Measurements from ENCODE around the gene IL3. TPM values are rescaled to one million over a fixed set of nuclear protein-coding genes. Genes with fewer than 3 reads are reported as not detected.

The IL3 gene
- total RNA-seq = not detected

DNA sequence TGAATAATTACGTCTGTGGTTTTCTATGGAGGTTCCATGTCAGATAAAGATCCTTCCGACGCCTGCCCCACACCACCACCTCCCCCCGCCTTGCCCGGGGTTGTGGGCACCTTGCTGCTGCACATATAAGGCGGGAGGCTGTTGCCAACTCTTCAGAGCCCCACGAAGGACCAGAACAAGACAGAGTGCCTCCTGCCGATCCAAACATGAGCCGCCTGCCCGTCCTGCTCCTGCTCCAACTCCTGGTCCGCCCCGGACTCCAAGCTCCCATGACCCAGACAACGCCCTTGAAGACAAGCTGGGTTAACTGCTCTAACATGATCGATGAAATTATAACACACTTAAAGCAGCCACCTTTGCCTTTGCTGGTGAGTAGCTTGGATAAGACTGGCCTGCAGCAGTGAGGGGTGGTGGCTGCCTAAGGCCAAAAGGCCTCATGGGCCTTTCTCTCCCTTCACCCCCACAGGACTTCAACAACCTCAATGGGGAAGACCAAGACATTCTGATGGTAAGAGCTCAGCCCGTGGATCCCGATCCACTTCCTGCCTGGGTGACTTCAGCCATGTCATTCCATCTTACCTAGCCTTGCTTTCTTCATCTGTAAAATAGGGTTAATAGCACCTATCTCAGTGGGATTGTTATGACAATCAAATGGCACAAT lies at the start of gene IL3:
IL3 (plus strand) TSS at position 155 of the 661 bp plus-strand sequence; CDS start at position 207, 52 bp downstream.
- intact Hi-C loops (cut with DNase I) = no loop called here
- no peak for DNase-seq (ENCODE audit: low spot score)
- ATAC-seq = no peak

- intact Hi-C loops (cut with DNase I) = loop anchor here (2.0 kb wide), 1 partner anchor 430 kb away; no protein-coding TSS in a partner anchor
- peak; percentile 51 for DNase-seq (ENCODE audit: low spot score)
- no peak for ATAC-seq
These were observed 49.4 kb upstream of the IL3 start for GRCh38 chr5:132010989-132011621.

- DNase-seq (ENCODE audit: low spot score) = peak; percentile 31
- ATAC-seq = no peak
- intact Hi-C loops (cut with DNase I) = loop anchor here (2.0 kb wide), 1 partner anchor 431 kb away; no protein-coding TSS in a partner anchor
These were observed 48.7 kb upstream of the IL3 start, which contains the start of gene ACSL6 for GRCh38 chr5:132011622-132012343. Gene ACSL6 (minus strand): TSS chr5:132011658. CDS start chr5:132011553, 105 bp downstream.

- intact Hi-C loops (cut with DNase I) = no loop called here
These were observed 48.0 kb upstream of the IL3 start for GRCh38 chr5:132012371-132013005.

GRCh38 chr5:132013006-132013689 lies 47.3 kb upstream of the IL3 start:
- peak; percentile 10 for DNase-seq (ENCODE audit: low spot score)

More at GRCh38 chr5:132012371-132013005, 48.0 kb upstream of the IL3 start:
- DNase-seq (ENCODE audit: low spot score) (peak; percentile 68), ATAC-seq (no peak)

GRCh38 chr5:132013711-132014110 lies 46.7 kb upstream of the IL3 start:
- intact Hi-C loops (cut with DNase I) = no loop called here
- no peak for ATAC-seq
- peak; percentile 42 for DNase-seq (ENCODE audit: low spot score)

More at GRCh38 chr5:132013006-132013689, 47.3 kb upstream of the IL3 start:
- intact Hi-C loops (cut with DNase I) = no loop called here
- ATAC-seq = no peak

GRCh38 chr5:132016721-132017250 lies 43.7 kb upstream of the IL3 start:
- no peak for DNase-seq (ENCODE audit: low spot score)

GRCh38 chr5:132017316-132017715 lies 43.1 kb upstream of the IL3 start:
- intact Hi-C loops (cut with DNase I) = no loop called here
- DNase-seq (ENCODE audit: low spot score) = no peak
- ATAC-seq = no peak

More at GRCh38 chr5:132016721-132017250, 43.7 kb upstream of the IL3 start:
- intact Hi-C loops (cut with DNase I) = no loop called here
- ATAC-seq = no peak

DNA sequence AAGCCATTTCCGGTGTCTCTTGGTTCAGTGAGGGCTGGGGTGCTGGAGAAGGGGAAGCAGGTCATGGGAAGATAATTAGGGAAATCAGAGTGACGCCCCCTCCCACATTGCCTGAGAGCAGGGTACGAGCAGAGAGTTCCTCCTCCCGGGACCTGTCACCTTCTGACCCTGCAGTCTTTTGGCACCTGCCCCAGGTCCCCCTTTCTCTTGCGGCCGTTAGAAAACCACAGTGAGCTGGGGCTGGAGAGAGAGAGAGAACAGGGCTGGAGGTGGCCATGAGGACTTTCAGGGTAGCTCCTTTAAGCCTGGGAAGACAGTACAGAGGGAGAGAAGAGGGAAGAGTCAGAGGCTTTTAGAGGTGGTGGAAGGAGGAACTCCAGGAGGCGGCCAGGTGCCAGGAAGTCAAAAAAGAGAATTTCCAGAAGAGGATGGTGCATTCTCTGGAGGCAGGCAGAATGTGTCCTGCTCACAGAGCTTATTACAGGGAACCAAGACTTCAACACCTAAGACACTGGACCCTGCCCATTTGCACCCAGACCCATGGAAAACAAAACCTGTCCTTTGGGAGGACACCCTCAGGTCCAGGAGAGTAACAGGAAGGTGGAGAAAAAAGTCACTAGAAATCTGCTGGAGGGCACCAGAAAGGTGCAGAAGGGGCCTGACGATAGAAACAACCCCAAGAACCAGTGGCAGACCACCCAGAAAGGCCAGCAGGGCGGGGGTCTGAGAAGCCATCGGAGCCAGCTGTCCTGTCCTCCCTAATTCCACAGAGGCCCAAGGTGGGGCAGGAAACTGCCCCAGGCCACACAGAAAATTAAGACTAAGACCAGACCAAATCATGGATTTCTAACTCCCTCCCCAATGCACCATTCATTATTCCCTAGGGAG lies 42.5 kb upstream of the IL3 start:
- intact Hi-C loops (cut with DNase I) = no loop called here
- ATAC-seq (no peak), DNase-seq (ENCODE audit: low spot score) (peak; percentile 37)

DNA sequence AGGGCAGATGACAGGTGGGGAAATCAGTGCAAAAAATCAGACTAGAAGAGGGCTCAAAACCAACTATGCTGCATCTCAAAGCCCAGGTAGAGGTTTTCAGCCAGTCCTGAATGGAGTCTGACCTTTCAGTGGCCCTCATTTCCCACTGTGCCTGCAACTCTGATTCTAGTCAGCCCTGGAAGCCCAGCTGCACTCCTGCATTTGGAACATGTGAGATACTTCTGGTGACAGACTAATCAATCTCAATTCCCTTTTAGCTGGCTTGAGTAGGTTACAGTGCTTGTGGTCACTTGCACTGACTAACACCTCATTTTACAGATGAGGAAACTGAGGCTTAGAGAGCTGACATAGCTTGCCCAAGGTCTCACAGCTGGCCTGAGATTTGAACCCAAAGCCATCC lies 41.1 kb upstream of the IL3 start:
- intact Hi-C loops (cut with DNase I) = no loop called here
- ATAC-seq (no peak), DNase-seq (ENCODE audit: low spot score) (no peak)

- ATAC-seq = no peak
- intact Hi-C loops (cut with DNase I) = no loop called here
- DNase-seq (ENCODE audit: low spot score) = no peak
These were observed 40.4 kb upstream of the IL3 start for GRCh38 chr5:132019857-132020555.

DNA sequence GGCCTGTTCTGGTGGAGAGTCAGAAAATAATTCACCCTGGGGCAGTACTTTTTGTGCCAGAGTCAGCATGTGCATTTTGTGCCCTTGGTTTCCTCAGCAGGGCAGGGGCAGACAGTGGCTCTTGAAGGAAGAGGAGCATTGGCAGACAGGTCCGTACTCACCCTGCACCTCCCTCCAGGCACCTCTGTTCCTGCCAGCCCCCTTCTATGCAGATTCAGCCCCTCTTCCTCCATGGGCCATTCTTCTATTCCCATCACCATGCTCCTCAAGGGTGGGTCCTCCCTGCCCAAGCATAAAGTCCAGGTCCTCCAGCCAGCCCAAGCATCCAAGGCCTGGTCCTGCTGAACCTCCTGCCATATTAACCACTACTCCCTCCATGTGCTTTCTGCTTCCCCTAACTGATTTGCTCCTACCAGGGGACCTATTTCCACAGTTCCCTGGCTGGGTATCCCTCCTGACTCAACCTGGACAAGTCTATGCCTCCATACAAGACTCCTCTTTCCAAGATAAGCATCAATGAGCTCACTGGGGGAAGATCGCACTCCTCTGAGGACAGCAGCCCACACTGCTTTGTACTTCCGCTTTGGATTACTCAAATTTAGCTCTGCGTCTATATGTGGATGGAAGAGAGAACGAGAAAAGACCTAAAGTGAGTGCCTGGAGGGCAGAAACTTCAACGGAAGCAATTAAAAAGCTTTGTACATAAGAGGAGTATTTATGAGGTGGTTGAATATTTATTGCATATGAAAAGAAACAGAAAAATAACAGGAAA lies 39.7 kb upstream of the IL3 start:
- intact Hi-C loops (cut with DNase I) = no loop called here
- no peak for DNase-seq (ENCODE audit: low spot score)
- no peak for ATAC-seq

DNA sequence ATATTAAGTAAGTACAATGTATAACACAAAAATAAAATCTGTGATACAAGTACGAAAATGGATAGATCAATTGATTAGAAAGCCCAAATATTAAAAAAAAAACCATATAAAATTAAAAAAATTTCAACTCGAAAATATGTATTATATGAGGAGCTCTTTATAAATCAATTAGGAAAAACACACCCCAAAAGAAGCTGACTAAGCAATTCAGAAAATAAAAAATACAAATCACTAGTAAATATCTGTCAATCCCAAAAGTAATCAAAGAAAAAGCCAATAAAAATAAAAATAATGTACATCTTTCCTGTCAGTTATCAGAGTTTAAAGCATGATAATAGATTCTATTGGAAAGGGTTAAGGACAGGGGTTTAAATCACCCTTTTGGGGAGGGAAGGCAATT lies 38.8 kb upstream of the IL3 start:
- no peak for ATAC-seq
- intact Hi-C loops (cut with DNase I) = no loop called here

GRCh38 chr5:132022737-132023136 lies 37.7 kb upstream of the IL3 start:
- ATAC-seq (no peak), DNase-seq (ENCODE audit: low spot score) (no peak)
- intact Hi-C loops (cut with DNase I) = no loop called here

More for the DNA sequence above, 38.8 kb upstream of the IL3 start:
- no peak for DNase-seq (ENCODE audit: low spot score)

DNA sequence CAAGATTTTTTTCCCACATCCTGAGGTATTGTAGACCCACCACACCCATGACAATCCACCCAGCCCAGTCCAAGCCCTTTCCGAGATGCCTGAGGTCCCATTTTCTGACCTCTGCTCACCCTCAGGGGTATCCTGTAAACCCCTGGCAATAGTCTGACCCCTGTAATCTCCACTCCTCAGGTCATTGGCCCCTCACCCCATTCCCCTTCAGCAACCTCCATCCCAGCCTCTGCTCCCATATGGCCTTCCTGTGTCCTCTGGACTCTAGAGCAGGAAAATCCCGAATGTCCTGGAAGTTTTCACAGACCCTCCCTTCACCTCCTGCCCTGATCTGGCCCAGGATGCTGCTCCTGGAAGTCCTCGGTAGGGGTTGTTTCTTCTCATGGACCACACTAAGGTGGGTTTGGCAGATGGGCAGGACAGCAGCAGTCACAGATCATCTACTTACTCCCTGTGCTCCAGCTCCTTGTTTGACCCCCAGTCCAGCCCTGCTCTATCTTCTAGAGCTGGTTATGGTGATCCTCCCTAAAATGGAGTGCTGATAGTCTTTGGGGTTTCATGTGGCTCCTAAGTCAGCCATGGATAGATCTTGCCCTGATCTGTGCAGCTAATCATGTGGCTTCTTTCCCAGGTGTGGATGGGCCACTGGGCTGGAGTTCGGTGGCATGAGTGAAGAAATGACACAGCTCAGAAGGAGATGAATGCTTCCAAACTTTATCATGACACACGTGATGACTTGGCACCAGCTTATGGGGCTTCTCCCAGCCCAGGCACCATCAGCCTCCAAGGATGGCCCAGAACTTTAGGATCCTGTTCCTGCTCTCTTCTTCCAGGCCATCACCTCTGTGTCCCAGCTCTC lies 37.0 kb upstream of the IL3 start:
- ATAC-seq = no peak
- intact Hi-C loops (cut with DNase I) = no loop called here
- DNase-seq (ENCODE audit: low spot score) = no peak

GRCh38 chr5:132024117-132024435 lies 36.4 kb upstream of the IL3 start:
- ATAC-seq = no peak
- no peak for DNase-seq (ENCODE audit: low spot score)
- intact Hi-C loops (cut with DNase I) = no loop called here
